ENCODE measurements around the gene GPS2.

GRCh38 chr17:7281953-7282751 is 33.0 kb downstream of the GPS2 start:
- TF ChIP-seq EZH2 (IDR thresholded peaks at IDR 0.05; ENCODE audit: borderline replicate concordance) (no peak), CTCF (IDR thresholded peaks at IDR 0.05; ENCODE audit: poor library complexity) (no peak)

Data from hepatocyte (in vitro differentiated cells).